ENCODE results near the gene FAM3D.

FAM3D gene

DNA sequence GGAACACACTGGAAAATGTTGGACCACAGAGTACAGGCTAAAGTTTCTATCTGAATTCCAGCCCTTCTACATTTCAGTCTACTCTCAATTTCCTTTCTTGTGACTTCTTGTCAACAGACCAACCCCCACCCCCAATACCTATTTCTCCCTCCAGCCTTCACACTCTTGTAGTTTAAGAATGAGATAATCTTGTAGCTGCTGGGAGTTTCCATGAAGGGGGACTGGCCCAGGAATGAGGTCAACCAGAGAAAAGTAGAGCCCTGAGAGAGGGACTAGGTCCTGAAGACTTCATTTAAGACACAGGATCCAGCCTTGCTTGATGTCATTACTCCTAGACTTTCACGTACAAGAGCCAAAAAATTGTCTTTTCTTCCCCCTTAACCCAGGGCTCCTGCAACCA lies 59.9 kb downstream of the FAM3D start:
- DNase-seq (ENCODE audit: insufficient read length, low spot score) (no peak), FAIRE-seq (no peak)

DNA sequence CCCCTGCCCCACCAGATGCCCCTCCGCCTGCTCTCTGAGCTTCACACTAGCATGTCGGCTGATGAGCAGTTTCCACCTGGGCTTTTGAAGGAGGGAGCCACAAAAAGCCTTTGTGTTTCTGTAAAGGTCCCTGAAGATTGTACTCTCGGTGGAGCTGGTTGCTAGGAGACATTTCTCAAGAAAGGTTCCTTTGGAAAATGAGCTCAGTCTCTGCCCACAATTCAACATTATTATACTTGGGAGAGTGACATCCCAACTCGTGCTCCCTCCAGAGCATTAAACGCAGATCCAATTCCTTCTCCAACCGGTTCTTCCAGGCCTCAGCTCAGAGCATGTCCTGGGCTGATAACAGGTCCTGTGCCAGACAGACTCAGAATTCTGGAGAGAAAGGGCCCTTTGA lies 62.5 kb downstream of the FAM3D start:
- FAIRE-seq: no peak

DNA sequence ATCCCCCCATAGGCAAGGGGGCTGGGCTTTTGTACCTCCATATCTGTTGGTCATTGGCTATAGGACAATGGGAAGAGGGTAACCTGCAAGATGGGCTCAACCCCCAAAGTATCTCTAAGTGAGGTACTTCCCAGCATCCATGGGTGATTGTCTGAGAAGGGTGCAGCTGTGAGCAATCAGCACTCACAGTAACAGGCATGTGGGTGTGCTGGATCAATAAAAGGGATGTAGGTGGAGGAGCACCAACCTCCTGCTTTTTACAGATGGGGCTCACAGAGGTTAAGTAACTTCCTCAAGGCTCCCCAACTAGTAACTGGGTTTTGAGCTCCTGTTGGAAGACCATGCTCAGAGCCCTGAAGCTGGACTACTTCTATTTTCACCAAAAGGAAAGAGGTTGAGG lies 63.0 kb downstream of the FAM3D start:
- FAIRE-seq: no peak
- no peak for DNase-seq (ENCODE audit: insufficient read length, low spot score)

More for the DNA sequence above, 62.5 kb downstream of the FAM3D start:
- DNase-seq (ENCODE audit: insufficient read length, low spot score): no peak

DNA sequence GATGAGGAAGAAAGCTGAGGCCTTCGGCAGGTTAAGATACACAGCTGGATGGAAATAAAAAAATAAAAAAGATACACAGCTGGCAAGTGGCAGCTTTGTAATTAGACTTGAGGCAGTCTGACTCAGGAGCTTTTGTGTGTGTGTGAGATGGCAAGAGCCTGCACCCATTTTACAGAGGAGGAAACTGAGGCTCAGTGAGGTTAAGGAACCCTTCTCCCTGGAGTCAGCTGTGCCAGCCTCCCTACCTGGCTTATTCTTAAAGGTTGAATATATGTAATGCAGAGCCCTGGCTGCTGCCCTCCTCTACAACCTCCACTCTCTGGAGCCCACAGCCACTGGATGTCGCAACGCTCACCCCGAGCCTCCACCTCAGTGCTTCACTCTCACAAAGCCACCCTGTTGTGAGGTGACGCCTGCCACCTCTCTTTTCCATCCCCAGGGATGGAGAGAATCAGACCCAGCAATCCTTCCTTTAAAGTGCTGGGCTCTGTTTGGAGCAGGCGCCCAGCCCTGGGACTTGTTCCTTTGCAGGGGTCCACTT lies 68.7 kb downstream of the FAM3D start:
- FAIRE-seq (no peak), DNase-seq (ENCODE audit: insufficient read length, low spot score) (no peak)

DNA sequence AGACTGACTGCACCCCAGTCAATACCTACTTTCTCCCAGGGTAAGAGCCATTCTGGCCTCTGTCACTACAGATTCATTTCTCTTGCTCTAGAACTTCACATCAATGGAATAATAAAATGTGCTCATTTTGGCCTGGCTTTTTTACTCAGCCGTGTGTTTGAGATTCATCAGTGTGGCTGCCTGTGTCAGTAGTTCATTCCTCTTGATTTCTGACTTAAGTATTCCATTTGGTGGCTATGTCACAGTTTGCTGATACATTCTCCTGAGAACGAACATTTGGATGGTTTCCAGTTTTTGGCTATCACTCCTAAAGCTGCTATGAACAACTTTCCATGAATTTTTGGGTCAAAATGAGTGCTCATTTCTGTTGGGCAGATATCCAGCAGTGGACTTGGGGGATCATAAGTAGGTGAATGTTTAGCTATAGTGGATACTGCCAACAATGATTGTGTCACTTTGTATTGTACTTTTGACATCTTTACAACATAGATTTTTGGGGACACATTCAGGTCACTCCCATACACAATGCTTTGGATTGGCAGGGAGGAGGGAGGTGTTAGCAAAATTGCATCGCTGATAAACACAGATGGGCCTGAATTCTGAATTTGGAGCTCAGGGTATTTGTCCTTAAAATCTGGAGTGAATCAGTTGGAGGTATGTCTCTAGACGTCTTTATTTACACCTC lies 69.6 kb downstream of the FAM3D start:
- FAIRE-seq (no peak), DNase-seq (ENCODE audit: insufficient read length, low spot score) (no peak)

DNA sequence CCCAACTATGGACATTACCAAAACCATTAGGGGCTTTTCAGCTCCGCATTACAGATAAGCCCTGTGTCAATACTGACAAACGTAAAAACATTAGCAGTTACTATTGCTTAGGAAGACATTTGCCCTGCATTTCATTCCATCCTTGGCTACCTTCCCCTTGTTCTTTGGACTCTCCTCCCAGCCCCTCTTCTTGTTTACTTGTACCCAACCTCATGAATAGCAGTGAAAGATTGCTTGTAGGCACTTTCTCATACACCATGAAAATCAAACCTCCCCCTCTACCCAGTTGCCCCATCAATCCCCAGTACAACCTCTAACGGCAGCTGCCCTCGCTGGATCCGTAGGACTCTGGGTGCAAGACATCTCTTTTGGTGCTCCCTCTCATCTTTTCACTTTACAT lies 72.5 kb downstream of the FAM3D start:
- FAIRE-seq (no peak), DNase-seq (ENCODE audit: insufficient read length, low spot score) (no peak)

DNA sequence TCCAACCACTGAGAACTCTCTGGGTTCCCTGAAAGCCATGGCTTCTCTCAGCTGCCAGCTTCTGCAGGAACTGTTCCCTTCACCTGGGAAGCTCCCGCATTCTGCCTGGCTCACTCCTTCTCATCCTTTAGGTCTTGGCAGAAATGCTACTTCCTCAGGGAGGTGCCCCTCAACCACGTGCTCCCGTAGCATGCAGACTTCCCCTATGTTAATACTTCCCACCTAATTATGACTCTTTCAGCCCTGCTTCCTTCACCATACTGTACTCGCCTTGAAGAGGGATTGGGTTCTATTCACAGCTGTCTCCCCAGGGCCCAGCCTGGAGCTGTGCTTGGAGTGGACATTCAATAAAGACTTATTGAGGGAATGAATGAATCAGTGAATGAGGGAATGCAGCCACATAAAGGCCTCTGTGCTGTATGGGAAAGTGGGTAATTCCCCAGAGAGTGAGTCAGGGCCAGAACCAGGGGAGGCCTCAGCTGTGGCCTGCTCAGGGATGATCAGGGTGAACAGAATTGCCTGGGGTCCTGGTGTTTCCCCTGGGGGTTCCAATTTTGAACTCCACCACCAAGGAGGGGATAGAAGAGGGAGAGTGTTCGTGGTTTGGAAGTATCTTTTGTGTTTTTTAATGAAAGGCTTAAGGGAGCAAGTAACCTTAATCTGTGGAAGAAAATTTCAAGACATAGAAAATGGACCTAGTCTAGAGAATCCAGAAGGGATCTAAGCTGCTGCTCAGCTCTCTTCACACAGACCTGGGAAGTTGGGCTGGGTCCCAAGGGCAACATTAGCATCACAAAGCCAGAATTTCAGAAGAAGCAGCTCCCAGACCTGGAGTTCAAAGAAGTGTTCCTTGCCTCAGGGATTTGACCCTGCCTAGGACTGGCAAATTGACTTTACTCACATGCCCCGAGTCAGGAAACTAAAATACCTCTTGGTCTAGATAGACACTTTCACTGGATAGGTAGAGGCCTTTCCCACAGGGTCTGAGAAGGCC lies 74.8 kb downstream of the FAM3D start:
- DNase-seq (ENCODE audit: insufficient read length, low spot score): no peak
- FAIRE-seq: no peak

DNA sequence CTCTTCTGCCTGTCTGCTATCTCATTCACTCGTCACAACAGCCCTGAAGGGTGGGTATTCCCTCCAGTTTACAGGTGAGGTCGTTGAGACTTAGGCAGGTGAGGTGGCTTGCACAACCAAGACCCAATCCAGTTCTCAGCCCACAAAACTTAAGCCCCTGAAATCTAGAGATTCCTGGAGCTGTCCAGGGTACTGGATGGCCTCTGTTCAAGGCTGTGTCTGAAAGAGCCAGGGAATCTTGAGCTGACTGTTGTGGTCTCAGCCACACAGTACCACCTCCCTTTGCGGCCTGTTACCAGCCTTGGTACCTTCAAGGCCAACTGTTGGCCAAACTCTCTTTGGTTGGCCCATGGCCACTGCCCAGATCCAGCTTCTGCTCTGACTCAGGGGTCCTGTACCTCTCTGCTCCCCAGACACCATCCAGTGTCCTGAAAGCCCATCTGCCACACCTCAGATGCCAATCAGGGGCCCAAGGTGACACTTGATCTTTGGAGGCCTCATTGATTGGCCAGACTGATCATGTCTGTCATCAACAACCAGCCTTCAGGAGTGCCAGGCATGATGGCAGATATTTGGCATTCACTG lies 78.5 kb downstream of the FAM3D start:
- peak; percentile 68 for FAIRE-seq
- DNase-seq (ENCODE audit: insufficient read length, low spot score): peak; percentile 54

DNA sequence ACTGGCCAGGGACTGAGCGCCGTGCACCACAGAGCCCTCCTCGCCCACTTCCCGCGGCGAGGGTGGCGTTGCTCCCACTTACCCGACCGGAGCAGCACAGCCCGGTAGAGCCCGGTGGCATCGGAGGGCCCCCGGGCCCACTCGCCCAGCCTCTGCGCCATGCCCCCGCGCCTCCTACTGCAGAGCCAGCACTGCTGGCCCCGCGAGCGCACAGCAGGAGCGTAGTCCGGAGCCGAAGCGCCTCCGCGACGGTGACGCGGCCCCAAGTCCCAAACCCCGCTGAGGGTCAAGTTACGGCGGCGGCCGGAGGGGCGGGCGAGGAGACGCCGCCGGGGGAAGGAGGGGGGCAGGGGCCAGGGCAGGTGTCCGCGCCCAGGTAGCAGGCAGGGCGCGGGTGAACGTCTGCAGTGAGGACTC lies 79.8 kb downstream of the FAM3D start:
- DNase-seq (ENCODE audit: insufficient read length, low spot score) (no peak), FAIRE-seq (no peak)

DNA sequence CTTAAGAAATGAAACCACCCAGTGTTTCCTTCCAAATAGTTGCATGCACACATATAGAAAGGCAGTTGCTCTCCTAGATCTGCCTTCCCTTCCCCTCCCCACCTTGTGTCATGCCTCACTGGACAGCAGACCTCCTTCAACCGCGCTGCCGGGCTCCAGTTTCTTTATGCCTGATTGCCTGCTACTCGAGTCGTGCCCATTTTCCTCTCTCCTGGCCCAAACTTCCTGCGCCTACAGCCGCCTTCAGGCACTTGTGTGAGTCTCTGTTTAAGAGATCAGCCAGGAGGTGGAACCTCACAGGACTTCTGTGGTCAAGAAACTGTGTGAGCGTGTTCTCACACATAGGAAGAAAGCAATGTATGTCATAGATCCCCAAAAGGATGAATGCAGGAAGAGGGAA lies 80.6 kb downstream of the FAM3D start:
- DNase-seq (ENCODE audit: insufficient read length, low spot score): no peak
- FAIRE-seq: no peak

DNA sequence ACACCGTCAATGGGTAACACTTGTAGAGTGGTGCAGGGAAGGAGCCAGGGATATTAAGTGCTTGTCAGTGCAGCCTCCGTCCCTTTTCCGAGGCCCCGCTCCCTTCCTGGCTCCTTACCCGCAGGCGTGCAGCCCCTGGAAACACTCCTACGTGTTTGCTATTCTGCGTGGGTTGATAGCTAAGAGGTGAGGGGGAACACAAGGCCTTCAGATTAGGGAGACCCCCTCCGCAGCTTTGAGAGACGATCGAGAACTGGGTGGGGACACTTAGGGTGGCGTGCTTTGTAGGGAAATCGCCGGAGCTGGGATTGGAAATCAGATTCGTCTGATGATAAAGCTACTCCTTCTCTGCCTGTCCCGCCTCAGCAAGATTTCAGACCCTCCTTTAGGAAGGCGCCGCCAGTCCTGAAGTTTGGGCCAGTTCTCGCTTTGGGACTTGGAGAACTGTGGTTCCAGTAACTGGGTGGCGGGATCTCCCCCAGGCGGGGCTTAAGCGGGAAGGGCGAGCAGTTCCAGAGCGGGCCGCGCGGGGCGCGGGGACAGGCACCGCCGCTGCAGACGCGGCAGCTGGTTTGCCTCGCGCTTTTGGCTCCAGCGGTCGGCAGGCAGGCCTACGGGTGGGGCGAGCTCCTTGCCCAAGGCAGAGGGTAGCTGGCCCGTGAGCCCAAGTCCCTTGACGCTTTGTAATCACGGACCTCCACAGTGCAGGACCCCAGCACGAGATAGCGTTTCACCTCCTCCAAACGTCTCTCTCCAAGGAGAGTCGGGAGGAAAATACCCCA lies 81.4 kb downstream of the FAM3D start:
- peak; percentile 94 for FAIRE-seq
- DNase-seq (ENCODE audit: insufficient read length, low spot score): peak; percentile 84

DNA sequence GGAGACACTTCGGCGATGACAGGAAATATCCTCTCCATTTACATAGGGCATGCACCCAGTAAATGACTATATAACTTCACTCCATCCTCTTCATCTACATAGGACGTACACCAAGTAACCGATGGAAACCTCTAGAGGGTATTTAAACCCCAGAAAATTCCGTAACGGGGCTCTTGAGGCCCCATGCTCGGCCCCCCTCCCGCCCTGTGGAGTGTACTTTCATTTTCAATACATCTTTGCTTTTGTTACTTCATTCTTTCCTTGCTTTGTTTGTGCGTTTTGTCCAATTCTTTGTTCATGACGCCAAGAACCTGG lies 81.9 kb downstream of the FAM3D start:
- FAIRE-seq (no peak), DNase-seq (ENCODE audit: insufficient read length, low spot score) (no peak)
